ENCODE results near the gene ARHGAP6.

- no peak for TF ChIP-seq CTCF (IDR thresholded peaks at IDR 0.05)
- no peak for TF ChIP-seq POLR2A (IDR thresholded peaks at IDR 0.05)
Measured at GRCh38 chrX:11254417-11255109, 411.2 kb downstream of the ARHGAP6 start.
